RWPE1 (cell line): Measurements from ENCODE around the gene CADM2.
A peak's percentile ranks its signal among the peaks of the same experiment; 100 is the strongest.

Experiments
- CTCF ChIA-PET: fragments of 350-600 bp; sonication (Branson Sonifier 250); formaldehyde crosslinking; extraction: SDS; loops from one replicate; lab custom pipeline; 2021; lab: Yijun Ruan, JAX
- POLR2A ChIA-PET: fragments of 400-600 bp; formaldehyde crosslinking; extraction: SDS; loops from one replicate; lab custom pipeline; 2020; ENCODE audit warnings: antibody characterized with exemption; ENCODE audit not compliant: low non-redundant PET; lab: Yijun Ruan, JAX
- DNase-seq: peaks from one replicate; pipeline ENCODE4 v3.0.0; 2012; ENCODE audit warnings: low spot score
- H3K27ac ChIP-seq: fragments of 450-650 bp; 2 replicates; pipeline ENCODE4 v1.5.1; 2017
- CTCF ChIP-seq: fragments of 450-650 bp; conservative IDR thresholded peaks from 2 replicates; pipeline ENCODE4 v1.5.1; 2017; ENCODE audit warnings: low read depth, mild to moderate bottlenecking

CADM2 gene

GRCh38 chr3:85297291-85297690 is 338.5 kb downstream of the CADM2 start:
- ChIA-PET POLR2A (no interaction called here), CTCF (no interaction called here)
- H3K27ac ChIP-seq = no peak overlapping the region
- no peak for DNase-seq
- TF ChIP-seq CTCF = no peak

- CTCF ChIA-PET = no interaction called here
- H3K27ac ChIP-seq = no peak overlapping the region
These were observed 339.2 kb downstream of the CADM2 start for GRCh38 chr3:85298032-85298431.

GRCh38 chr3:85303156-85303555 is 344.4 kb downstream of the CADM2 start:
- TF ChIP-seq CTCF = no peak
- no peak for DNase-seq
- CTCF ChIA-PET = no interaction called here
- POLR2A ChIA-PET = no interaction called here
- H3K27ac ChIP-seq = no peak overlapping the region

More at GRCh38 chr3:85298032-85298431, 339.2 kb downstream of the CADM2 start:
- POLR2A ChIA-PET = no interaction called here
- no peak for DNase-seq
- TF ChIP-seq CTCF = no peak

GRCh38 chr3:85304360-85304964 is 345.7 kb downstream of the CADM2 start:
- TF ChIP-seq CTCF = peak; percentile 33; the same call in 1 of the 2 replicates
- no peak overlapping the region for H3K27ac ChIP-seq
- CTCF ChIA-PET = interaction anchor here (0.6 to 0.7 kb wide), 3 partner anchors 78 to 1789 kb away, joined by 3 to 4 read pairs (median 4); no protein-coding TSS in a partner anchor
- peak; percentile 2 for DNase-seq
- POLR2A ChIA-PET = no interaction called here

GRCh38 chr3:85312331-85312730 is 353.5 kb downstream of the CADM2 start:
- no peak for TF ChIP-seq CTCF
- POLR2A ChIA-PET = no interaction called here
- no peak overlapping the region for H3K27ac ChIP-seq
- DNase-seq = no peak
- CTCF ChIA-PET = no interaction called here

- DNase-seq = no peak
- H3K27ac ChIP-seq = no peak overlapping the region
- no peak for TF ChIP-seq CTCF
- CTCF ChIA-PET = no interaction called here
- POLR2A ChIA-PET = no interaction called here
These were observed 354.6 kb downstream of the CADM2 start for GRCh38 chr3:85313380-85313779.

- CTCF ChIA-PET = no interaction called here
- DNase-seq = no peak
- POLR2A ChIA-PET = no interaction called here
- no peak for TF ChIP-seq CTCF
- H3K27ac ChIP-seq = no peak overlapping the region
These were observed 357.5 kb downstream of the CADM2 start for GRCh38 chr3:85316252-85316651.
